ENCODE results near the gene CD2.
A peak's percentile ranks its signal among the peaks of the same experiment; 100 is the strongest.
"Not testable (repeated sequence)": the region's sequence is repeated elsewhere in the genome, so short reads cannot be mapped to it uniquely, and the experiment has no call there.

Gene CD2

DNA sequence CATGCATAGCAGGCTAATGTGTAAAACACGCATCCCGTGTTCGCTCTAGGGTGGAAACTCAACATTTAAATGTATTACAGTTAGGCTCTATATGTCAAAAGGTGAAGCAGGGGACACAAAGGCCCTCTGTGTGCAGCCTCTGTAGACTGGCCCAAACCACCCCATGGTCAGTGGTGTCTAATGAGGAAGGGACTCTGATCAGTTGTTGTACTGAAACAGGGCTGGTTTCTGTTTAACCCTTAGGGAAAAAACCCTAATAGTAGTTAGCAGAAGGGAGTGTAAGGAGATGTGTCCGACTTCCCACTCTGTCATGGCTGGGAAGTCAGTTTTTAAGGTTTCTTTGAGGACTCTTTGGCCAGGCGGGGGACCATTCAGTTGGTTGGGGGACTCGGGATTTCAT is 21.5 kb upstream of the CD2 start:
- no peak for DNase-seq (ENCODE audit: low read depth)

DNA sequence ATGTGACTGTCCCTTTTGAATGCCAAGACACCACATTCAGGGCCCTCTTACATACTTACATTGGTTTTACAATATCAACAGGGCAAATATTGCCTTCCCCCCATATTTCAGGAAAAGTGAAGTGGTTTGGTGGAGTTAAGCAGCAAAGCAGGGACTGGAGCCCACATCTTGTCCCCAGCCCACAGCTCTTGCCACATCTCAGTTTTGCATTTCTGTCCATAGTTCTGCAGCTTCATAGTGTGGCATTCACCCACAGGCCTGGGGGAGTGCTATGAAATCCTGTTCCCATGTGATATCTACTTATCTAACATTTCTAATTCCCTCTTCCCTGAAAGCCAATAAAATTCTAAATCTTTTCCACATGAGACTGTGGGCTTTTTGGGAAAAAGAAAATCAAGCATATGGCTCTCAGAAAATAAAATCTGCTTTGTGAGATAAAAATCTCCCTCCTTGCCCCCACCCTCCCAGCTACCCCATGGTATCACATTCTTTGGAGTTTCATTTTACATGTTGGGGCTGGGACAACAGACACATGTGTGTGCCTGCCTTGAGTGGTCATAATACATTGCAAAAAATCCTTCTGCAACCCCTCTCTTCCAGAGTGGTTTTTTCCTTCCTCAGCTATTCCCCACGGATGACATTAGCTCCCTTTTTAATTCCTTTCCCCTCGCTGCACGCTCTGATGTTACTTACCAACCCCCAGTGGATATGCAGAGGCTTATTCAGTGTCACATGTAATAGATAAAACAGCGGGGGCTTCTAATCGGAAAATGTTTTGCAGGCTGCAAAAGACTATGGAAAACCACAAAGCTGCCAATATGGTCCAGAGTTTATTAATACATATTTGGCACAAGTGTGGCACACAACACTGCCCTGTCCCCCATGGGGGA is 20.5 kb upstream of the CD2 start:
- DNase-seq (ENCODE audit: low read depth), result no peak

DNA sequence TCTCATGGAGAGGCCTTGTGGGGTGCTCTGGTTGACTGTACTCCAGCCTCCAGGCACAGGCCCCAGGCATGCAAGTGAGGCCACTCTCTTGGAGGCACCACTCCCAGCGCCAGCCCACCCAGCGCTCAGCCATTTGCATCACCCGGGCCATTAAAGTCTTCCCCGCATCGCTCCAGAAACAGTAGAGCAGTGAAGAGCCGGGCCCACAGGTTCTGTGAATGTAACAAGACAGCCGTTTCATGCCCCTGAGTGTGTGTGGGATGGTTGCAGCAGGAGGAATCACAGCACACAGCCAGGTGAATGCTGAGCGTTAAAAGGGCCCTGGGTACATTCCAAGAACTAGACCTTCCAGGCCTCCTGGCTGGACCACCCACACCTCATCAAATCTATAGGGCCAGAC is 19.0 kb upstream of the CD2 start:
- no peak for DNase-seq (ENCODE audit: low read depth)

DNA sequence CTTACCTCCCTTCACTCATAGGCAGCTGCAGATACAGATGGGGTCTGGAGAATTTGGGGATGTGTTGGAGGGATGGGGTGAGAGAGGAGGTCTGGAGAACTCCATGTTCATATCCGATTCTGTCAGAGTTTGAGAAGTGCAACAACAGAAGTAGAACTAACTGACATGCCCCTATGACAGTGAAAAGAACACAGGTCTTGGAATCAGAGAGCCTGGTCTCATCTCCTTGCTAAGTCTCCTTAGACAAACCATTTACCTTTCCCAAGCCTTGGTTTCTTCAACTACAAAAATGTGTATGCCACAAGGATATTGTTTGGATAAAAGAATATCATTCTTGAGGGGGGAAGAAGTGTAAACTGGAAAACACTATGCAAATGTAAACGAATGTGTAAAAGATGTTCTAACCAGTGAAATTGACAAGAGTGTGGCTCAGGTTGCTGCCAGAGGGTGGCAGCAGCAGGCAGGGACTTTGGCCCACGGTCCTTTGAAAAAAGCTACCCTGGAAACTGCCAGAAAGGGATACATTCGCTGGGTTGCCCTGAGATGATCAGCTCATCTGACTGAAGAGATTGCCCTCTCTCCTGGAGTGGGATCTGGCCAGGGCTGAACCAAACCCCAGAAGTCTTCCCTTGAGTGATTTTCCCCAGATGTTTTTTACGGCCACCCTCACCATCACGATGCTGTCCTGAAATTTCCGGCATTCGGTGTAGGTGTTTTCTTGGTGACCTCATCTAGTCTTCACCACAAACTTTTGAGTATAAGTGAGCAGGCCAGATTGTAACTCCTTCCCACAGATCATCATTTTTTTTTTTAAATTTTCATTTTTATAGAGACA is 17.0 kb upstream of the CD2 start:
- peak; percentile 63 for DNase-seq (ENCODE audit: low read depth)

DNA sequence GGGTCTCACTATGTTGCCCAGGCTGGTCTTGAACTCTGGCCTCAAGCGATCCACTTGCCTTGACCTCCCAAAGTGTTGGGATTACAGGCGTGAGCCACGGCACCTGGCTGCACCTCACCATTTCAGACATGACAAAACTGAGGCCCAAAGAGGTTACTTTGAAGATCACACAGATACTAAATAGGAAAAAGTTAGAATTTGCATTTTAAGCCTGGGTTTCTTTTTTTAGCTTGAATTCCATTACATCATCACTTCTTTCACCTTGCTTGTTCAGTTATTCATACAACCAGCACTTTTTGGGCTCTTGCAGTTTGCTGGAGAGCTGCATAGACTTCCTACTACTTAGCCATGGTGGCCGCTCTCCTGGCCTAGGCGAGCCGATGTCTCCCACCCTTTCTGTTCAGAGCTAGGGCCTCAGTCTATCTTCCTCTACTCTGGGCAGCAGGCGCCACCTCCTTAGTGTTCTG is 16.3 kb upstream of the CD2 start:
- DNase-seq (ENCODE audit: low read depth), result no peak

DNA sequence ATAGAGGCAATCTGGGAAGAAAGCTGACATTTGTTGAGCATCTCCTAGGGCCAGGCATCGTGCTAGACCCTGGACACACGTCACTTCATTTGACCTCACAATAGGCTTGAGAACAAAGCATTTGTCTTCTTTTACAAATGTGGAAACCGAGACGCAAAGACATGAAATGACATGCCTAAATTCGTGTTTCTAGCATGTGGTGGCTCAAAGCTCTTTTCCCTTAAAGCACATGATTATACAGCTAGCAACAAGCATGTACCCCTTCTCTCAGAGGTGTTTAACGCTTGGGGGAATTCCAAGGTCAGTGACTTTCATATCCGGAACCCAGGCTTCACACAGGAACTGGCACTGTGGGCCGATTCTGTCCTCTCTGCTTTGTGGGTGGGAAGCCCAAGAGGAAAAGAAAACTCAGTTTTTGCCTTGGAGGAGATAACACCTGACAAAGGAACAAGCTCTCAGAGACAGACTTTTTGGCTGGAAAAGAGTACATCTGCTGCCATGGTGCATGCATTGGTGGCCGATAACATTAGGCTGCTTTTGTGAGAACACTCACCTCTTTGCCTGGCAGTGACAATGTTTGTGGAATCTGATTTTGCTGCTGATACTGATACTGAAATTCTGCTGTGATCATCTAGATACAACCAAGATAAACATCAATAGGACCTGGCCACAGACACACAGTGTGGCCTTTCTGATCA is 15.4 kb upstream of the CD2 start:
- DNase-seq (ENCODE audit: low read depth), result peak; percentile 49

DNA sequence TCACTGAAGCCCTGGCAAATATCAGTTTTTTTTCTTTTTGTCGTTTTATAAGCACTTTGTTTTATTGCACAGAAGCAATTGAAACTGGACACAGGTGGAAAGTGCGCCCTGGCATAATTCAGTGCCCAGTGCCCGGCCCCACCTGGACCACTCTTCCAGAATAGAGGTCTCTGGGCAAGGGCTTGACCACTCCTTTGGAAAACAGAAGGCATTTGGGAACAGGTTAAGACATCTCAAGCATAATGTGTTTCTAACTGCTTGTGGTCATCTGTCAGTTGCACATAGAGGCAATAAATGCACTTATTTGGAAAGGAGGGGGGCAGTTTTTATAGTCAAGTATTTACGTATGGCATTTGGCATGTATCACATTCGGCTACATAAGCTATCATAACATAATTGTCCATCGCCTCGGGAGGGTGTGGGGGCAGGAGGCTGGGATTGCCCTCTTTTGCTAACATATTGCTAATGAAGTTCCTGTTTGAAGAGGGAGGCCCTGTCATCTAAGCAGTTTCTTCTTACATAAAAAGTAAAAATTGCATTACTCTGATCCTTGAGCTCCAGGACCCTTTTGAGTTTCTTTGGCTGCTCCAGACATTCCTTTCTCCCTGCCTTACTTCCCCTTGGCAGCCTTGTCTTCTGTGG is 14.7 kb upstream of the CD2 start:
- no peak for DNase-seq (ENCODE audit: low read depth)

DNA sequence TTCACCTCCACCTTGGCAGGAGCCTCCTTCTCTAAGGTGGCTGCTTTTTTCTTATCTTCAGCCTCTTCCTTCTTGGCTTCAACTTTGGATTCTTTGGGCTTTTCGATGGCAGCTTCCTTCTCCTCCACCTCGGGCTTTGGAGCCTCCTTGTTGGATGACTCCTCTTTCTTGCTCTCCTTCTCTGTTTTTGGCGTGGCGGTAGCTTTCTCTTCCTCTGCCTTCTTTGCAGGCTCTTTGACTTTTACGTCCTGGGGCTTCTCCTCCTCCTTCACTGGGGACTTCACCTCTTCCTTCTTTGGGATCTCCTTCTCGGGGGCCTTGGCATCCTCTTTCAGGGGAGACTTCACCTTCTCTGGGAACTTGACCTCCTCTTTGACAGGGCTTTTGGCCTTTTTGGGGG is 13.9 kb upstream of the CD2 start:
- no peak for DNase-seq (ENCODE audit: low read depth)

DNA sequence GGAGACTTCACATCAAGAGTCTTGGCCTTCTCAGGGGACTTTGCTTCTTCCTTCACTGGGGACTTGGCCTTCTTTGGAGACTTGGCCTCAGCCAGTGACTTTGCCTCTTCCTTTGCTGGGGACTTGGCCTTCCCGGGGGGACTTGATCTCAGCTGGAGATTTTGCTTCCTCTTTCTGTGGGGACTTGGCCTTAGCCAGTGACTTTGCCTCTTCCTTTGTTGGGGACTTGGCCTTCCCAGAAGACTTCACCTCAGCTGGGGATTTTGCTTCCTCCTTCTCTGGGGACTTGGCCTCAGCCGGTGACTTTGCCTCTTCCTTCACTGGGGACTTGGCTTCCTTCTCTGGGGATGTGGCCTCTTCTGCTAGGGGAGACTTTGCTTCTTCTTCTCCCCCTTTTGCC is 13.5 kb upstream of the CD2 start:
- no peak for DNase-seq (ENCODE audit: low read depth)

DNA sequence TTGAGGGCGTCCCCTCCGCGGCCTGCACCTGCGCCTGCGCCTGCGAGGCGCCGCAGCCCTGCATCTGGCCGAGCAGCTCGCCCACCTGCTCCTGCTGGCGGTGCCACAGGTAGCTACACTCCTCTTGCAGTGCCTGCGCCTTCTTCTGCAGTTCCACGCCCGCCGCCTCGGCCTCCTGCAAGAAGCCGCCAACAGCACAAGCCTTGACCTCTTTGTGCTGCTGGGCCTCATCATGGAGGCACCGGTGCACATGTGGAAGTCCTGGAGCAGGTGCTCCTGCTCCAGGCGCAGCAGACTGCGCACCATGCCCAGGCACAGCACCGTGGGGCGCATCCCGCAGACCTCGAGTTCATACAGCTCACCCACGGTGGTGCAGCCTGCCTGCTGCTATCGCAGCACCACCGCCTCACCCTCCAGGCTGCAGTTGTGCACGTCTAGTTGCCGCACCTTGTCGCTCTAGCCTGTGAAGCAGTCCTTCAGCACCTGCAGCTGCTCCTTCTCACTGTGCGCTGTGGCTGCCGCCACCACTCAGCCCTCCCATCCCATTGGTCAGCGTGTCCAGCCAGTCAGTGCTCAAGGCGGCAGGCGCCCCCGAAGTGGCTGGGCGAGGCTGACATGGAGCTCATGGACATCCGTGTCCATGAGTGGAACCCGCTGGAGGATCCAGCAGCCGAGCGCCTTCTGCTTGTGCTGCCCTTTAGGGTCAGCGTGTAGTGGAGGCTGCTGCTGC is 12.2 kb upstream of the CD2 start:
- no peak for DNase-seq (ENCODE audit: low read depth)

DNA sequence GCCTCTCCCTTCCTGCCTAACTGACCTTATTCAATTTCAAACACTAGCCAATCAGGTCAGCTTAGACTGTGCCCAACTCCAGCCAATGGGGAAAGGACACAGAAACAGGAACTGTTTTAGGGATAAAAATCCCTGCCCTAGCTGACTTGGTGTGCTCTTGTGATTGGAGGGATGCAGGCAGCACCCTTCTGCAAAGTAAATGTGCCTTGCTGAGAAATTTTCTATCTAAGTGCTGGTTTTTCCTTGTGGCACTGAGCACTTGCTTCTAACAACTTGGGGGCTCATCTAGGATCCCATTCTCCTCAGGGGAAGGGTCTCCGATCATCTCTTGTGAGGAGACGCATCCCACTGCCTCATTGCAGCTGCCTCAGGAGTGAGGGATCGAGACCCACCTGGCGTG is 10.7 kb upstream of the CD2 start:
- DNase-seq (ENCODE audit: low read depth), result no peak

DNA sequence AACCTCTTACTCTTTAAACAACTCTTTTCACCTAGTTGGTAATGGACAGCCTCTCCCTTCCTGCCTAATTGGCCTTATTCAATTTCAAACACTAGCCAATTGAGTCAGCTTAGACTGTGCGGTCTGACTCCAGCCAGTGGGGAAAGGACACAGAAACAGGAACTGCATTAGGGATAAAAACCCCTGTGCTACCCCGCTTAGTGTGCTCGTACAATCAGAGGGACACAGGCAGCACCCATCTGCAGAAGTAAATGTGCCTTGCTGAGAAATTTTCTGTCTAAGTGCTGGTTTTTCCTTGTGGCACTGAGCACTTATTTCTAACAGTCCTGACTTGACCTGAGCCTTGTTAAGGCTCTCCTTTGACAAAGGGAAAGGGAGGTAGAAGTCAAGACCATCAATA is 6.0 kb upstream of the CD2 start:
- no peak for DNase-seq (ENCODE audit: low read depth)

DNA sequence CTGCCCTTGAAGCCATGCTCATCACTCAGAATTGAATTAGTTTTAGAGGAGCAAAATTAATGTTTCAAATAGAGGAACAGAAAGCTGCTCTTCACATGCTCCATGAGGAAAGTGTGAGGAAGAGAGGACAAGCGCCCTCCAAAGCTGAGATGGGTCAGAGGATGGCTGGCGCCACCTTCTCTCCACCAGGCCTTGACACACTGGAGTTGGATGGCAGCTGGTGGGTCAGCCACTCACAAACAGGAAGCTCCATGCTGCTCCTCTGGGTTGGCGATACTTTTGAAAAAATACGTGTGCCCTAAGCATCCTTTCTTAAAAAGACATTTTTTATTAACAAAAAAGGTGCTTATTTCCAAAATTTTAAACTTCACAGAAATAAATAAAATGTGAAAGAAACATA is 3.1 kb upstream of the CD2 start:
- no peak for DNase-seq (ENCODE audit: low read depth)

DNA sequence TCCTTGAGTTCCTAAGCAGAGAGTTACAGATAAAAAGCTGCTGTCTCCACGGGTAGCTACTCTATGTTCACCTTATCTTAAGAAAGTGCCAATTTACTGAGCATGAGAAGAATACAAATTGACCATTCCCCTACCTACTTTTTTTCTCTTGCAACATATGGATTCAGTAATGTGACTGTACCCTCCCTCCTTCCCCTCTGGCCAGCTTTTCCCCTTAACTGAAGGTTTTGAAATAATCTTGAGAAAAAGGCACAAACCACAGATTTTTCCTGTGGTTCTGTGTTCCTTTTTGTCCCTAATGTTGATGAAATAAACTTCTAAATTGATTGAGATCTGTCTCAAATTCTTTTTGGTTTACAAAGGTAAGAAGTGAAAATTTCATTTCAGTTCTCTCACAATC is 2.6 kb upstream of the CD2 start:
- DNase-seq (ENCODE audit: low read depth), result no peak

DNA sequence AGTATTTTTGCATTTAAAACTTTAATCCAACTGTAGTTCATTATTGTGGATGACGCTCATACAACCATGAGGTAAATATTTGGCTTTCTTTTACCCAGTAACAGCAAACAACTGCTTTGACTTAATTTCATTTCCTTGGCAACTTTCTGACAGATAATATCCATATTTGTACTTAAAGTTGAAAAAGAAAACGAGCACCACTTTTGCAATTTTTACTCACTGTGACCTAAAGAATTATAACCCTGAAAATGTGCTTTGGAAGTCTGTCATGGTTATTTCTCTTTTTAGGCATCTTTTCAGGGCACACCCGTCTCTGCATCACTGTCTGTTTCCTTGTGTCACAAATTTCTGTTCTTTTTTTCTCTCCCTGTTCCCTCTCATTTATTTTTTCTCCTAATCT is 918 bp upstream of the CD2 start:
- no peak for DNase-seq (ENCODE audit: low read depth)

DNA sequence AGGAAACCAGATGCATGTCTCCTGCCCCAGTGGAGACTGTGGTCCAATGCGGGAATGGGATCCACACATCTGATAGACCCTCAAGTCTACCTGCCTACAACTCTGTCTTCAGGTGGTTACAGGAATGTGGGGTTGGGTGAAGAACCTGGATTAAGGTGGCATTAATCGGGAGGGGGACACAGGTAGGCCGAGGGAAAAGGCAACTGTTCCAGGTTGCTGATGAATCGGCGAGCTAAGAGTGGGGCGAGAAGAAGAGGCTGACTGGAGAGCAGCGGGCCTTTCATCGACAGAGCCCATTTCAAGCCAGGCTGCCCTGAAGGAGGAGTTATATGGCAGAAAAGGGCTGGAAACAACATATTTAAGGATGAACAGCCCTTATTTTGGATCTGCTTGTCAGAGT is 836 bp downstream of the CD2 start:
- no peak for DNase-seq (ENCODE audit: low read depth)

DNA sequence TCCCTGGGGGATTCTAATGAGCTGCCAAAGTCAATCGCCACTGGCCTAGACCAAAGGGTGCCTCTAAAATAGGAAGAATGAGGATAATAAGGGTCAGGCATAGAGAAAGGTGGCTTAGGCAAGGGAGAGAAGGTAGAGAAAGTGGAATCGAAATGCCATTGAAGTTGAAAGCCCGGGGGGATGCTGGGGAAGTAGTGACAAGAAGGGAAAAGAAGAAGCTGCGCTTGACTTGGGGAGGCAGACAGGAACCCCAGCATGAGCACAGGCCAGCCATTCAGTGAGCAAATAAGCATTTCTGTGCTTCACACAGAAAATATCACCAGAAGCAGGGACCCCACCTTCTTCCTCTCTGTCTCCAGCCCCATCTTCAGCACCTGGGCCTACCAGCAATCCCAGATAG is 1.5 kb downstream of the CD2 start:
- no peak for DNase-seq (ENCODE audit: low read depth)

DNA sequence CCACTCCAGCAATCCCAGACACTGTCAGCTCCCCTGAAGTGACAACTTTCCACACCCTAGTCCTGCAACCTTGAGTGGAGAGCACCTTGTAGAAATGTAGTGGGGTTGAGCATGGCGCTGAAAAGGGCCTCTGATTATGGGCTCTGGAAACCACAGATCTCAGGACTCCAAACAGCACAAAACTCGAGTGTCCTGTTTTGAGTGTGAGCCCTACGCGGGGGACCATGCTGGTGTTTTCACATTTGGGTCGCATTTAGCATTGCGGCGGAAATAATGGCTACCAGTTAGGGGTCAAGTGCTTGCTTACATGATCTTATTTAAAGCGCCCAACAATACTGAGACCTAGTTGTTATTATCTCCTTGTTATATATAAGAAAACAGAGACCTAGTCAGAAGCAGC is 1.9 kb downstream of the CD2 start:
- not testable (repeated sequence) for DNase-seq (ENCODE audit: low read depth)

DNA sequence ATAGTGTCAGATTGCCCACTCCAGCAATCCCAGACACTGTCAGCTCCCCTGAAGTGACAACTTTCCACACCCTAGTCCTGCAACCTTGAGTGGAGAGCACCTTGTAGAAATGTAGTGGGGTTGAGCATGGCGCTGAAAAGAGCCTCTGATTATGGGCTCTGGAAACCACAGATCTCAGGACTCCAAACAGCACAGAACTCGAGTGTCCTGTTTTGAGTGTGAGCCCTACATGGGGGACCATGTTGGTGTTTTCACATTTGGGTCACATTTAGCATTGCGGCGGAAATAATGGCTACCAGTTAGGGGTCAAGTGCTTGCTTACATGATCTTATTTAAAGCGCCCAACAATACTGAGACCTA is 4.2 kb downstream of the CD2 start:
- not testable (repeated sequence) for DNase-seq (ENCODE audit: low read depth)

DNA sequence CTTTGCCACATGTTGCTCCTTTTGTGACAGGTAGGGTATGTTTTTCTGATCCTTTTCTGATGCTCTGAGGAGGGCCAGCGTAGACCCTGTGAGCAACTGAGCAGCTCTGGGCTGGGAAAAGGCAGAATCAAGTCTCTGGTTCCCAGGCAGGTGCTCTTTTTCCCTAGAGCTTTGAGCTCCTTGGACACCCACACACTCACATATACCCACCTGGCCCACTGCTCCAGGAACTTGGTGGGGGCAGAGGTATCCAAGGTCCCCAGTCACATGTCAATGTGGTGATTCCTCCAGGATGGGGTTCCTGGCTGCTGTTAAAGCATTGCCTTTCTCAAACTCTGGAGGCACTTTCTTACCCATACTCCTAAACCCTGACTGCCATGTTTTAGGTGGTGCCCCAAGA is 5.4 kb downstream of the CD2 start:
- no peak for DNase-seq (ENCODE audit: low read depth)

DNA sequence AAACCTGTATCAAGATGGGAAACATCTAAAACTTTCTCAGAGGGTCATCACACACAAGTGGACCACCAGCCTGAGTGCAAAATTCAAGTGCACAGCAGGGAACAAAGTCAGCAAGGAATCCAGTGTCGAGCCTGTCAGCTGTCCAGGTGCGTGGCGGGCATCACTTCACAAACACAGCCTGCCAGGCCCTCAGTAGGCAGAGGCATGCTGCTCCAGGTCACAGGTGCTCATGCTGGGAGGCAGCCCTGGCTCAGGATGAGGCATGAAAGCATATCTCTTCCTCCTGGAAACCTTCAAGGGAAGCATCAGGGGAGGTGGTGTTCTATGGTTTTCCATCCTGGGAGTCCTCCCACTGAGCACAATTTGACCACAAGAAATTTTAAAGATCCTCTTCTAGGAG is 6.3 kb downstream of the CD2 start:
- DNase-seq (ENCODE audit: low read depth), result no peak

Data from T follicular helper cell (primary cell).